Umbilical cord (tissue), 2 donors: ENCODE results near the gene HRAS. TPM values are rescaled to one million over a fixed set of nuclear protein-coding genes. Genes with fewer than 3 reads are reported as not detected.

Experiments used
- DNase-seq: peaks from one replicate; pipeline ENCODE4 v3.0.0-alpha.2; 2015; ENCODE audit warnings: low spot score
- total RNA-seq: library from RNA; depleted of rRNA; stranded (reverse); fragments of >200 nt; gene quantifications from one replicate; pipeline ENCODE4 v1.2.3, GENCODE V29; 2014; ENCODE audit warnings: low replicate concordance; ENCODE audit not compliant: insufficient read depth

Gene HRAS
- total RNA-seq, 1 donor from 2014 or later, result 46.5 TPM

GRCh38 chr11:514606-515005 lies 20.8 kb downstream of the HRAS start:
- DNase-seq, result no peak

GRCh38 chr11:512761-513595 lies 22.4 kb downstream of the HRAS start:
- no peak for DNase-seq

- no peak for DNase-seq
Observed at GRCh38 chr11:508956-509355, 26.4 kb downstream of the HRAS start.

- no peak for DNase-seq
Observed at GRCh38 chr11:507727-508515, 27.5 kb downstream of the HRAS start.

- DNase-seq, result peak; percentile 97
Observed at GRCh38 chr11:506995-507726, 28.2 kb downstream of the HRAS start, which contains the start of gene RNH1. TSS of gene RNH1 (minus strand) at chr11:507242. CDS start at chr11:502162, 5,080 bp downstream.

DNA sequence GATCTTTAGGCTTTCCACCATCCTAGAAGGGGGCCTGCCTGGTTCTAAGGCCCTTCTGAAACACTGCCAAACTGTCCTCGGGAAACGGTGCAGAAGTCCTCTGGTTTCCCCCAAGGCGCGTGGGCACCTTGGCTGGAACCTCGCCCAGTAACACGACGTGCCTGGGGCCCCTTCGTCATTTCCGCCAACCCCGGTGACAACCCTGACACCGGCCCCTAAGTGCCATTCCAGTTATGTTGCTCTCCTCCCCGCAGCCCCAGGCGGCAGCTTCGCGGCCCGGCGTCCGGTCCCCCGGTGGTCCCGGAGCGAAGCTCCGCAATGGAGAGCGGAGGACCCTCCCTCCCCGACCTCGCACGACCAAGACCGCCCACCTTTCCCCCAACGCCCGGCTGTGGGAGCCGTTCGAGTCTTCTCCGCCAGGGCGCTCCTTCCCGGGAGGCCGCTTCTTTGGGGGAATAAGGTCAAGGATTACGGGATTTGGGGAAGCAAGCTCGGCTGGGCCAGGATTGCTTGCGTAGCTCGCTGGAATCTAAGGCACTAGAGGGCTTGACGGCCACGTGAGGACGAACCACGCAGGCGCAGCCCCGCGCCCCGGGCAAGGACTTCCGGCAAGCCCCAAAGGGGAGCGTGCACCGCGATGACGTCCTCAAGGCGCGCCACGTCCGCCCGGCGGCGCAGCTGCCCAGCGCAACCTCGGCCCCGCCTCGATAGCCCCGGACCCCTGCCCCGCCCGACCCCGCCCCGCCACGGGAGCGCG lies 29.0 kb downstream of the HRAS start:
- peak; percentile 98 for DNase-seq

GRCh38 chr11:504994-505344 lies 30.4 kb downstream of the HRAS start:
- DNase-seq, result no peak

DNA sequence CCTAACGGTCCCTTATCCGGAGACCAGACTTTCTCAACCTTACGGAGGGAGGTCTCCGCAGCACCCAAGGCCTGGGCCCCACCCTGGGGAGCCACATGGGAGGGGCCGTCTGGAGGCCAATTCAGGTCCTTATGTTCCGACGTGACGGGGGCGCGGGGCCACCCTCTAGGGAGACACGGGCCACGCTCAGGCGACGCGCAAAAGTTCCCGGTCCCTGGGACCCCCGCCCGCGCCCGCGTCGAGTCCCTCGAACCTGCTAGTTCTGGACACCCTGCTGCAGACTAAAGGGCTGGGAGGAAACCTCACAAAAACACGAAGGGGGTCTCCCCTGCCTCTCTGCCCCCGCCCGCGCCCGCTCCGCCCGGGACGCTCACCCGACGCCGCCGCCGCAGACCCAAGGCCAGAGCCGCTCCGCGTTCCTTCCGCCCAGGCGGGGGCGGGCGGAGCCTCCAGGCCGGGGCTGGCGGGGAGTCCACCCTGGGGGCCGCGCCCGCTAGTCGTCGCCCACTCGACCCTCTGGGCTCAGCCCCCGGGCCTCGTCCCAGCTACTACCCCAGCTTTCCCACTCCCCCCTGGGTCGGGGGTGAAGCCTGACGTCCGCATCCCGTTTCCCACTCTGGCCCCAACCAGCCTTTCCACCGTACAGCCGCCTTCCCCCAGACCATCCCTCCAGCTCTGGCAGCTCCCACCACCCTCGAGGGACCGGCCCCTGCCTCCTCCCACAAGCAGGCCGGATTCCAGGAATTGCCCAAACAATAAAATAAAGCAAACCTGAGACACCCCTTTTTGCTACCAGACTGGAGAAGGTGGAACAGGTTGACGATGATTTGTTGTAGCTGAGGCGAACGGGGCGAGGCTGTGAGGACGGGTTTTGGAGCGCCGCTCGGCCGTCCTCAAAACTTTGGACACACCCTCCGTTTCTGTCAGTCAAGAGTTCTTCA lies 31.1 kb downstream of the HRAS start:
- DNase-seq, result peak; percentile 83

GRCh38 chr11:503179-503981 lies 32.0 kb downstream of the HRAS start:
- no peak for DNase-seq

DNA sequence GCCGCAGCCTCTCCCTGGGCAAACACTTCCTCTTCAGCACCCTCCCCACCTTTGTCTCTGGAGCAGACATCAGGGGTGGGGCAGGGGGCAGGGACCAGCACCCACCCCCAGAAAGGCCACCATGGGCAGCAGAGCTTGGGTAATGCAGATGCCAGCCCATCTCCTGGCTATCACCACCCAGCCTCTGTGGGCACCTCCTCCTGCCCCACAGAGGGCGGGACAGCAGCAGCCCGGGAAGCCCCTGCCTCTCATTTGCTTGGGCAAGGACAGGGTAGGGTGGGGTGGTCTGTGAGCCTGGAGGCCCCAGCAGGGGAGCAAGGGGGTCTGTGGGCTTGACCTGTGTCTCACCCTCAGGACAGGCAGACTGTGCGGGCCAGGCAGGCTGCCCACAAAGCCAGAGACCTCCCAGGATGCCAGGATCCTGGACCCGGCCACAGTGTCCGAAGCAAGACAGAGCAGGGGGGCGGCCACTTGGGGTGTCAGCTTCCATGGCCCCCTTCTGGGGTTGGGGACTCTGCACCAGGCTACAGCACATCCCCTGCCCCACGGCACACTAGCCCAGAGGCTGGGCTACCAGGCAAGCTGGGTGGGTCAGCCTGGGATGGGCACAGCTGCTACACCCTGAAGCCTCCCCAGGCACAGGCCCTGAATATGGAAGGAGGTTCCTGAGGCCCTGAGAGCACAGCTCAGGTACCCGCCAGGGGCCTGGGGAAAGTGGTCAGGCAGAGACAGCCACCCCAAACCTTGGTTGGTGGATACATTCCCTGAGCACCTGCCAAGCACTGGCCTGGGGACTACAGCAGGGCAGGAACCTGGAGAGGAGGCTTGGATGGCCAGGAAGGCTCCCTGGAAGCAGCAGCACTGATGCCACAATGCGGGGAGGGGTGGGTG lies 32.8 kb downstream of the HRAS start:
- no peak for DNase-seq

GRCh38 chr11:501683-502287 lies 33.6 kb downstream of the HRAS start:
- no peak for DNase-seq

GRCh38 chr11:501001-501682 lies 34.2 kb downstream of the HRAS start:
- no peak for DNase-seq

- DNase-seq, result no peak
Observed at GRCh38 chr11:499201-500076, 35.9 kb downstream of the HRAS start.

- no peak for DNase-seq
Observed at GRCh38 chr11:498297-499181, 36.8 kb downstream of the HRAS start.

- no peak for DNase-seq
Observed at GRCh38 chr11:497565-498296, 37.6 kb downstream of the HRAS start.
